Stimulated activated CD8-positive, alpha-beta memory T cell treated with anti-CD3 and anti-CD28 coated beads, Interleukin-15, amount 100 ng/mL, for 24 hours (primary cell): ENCODE data around the gene HDLBP.

Source experiments
- DNase-seq: peaks from one replicate; pipeline ENCODE4 v3.0.0-alpha.2; 2020; ENCODE audit warnings: low read depth

Gene HDLBP, protein sequence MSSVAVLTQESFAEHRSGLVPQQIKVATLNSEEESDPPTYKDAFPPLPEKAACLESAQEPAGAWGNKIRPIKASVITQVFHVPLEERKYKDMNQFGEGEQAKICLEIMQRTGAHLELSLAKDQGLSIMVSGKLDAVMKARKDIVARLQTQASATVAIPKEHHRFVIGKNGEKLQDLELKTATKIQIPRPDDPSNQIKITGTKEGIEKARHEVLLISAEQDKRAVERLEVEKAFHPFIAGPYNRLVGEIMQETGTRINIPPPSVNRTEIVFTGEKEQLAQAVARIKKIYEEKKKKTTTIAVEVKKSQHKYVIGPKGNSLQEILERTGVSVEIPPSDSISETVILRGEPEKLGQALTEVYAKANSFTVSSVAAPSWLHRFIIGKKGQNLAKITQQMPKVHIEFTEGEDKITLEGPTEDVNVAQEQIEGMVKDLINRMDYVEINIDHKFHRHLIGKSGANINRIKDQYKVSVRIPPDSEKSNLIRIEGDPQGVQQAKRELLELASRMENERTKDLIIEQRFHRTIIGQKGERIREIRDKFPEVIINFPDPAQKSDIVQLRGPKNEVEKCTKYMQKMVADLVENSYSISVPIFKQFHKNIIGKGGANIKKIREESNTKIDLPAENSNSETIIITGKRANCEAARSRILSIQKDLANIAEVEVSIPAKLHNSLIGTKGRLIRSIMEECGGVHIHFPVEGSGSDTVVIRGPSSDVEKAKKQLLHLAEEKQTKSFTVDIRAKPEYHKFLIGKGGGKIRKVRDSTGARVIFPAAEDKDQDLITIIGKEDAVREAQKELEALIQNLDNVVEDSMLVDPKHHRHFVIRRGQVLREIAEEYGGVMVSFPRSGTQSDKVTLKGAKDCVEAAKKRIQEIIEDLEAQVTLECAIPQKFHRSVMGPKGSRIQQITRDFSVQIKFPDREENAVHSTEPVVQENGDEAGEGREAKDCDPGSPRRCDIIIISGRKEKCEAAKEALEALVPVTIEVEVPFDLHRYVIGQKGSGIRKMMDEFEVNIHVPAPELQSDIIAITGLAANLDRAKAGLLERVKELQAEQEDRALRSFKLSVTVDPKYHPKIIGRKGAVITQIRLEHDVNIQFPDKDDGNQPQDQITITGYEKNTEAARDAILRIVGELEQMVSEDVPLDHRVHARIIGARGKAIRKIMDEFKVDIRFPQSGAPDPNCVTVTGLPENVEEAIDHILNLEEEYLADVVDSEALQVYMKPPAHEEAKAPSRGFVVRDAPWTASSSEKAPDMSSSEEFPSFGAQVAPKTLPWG (N-terminal part only)

DNA sequence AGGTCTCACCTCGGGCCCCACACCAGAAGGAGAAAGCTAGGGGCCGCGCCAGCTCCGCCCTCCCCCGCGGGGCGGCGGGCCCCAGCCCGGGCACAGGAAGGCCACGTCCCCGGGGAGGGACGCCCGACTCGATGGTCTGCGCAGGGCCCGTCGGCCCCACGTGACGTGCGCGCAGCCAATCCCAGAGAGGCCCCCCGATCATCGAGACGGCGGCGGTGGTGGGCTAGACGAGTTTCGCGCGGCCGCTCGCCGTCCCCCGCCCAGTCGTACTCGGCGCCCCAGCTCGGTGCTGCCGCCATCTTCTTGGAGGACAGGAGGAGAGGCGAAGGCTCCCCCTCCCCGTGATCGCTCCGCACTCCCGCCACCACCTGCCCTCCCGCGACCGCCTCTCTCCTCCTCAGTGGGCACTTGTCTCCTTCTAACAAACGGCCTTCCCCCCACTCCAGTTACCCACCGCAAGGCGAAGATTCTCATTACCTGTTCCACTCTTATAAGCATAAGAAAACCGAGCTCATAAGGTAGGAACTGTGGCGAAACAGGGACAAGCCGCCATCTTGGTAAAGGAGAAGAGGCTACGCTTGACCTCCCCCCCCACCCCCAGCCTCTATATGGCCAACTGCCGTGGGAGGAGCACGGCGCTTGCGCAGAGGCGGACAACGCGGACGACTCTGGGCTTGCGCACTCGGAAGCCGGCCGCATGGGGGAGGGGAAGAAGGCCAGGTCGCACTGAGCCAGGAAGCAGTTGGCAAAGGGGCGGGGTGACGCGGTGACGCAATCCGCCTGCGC lies at the start of gene HDLBP:
Gene HDLBP (minus strand): TSS at position 580 of the 786 bp plus-strand sequence. CDS start 48,803 bp downstream, outside the sequence.
- DNase-seq = peak; percentile 100

DNA sequence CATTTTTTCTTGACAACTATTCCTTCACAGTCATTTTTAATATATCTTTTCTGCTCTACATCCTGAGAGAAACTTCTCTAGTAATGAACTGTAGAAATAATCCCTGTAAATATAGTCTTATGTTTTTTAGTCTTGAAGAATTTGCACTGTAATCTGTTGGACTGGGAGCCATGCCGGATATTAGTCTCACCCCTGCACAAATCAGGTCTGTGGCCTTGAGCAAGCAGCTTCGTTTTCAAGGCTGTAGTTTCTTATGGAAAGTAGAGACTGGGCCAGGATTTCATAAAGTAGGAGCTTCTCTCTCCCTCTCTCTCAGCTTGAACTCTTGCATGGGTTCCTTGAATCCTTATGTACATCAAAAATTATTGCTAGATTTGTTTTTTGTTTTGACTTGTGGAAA lies 49.3 kb upstream of the HDLBP start:
- no peak for DNase-seq

DNA sequence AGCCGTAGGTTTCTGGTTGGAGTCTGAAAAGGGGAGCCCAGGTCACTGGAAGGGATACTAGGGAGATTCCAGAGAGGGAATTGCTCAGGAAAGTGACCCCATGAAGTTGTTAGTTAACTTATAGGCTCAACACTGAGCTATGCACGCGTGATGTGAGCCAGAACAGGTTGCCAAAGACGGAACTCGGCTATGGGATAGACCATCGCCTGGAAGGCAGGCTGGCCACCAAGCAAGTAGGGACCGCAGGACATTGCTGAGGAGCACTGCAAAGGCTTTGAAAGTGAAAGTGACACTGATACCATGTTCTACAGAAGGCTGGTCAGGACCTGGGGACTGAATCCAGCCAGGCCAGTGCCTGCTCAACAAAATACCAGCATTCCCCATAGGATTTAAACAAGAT lies 48.0 kb upstream of the HDLBP start:
- no peak for DNase-seq

DNA sequence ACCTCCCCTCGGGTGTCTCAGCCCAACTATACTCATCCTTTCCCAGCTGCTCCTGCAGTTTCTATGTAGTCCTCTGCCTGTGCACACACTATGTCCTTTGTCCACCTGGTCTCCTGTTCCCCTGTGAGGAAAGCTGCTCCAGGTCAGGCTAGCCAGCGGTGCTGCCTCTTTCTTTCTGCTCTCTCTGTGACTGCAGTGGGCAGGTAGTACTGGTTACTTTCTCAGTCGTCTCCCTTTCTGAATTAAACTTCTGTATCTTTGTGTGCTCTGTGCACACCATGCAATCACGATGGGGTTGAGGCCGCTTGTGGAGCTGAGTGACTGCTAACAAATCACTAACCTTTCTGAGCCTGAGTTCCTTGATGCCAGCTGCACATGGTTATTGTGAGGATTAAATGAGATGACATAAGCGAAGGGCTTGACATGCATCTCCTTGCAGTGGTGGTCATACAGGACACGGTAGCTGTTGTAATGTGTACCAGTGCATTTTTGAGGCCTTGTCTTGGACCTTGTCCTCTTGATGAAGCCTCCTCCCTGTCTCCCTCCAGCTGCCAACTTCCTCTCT lies 44.1 kb upstream of the HDLBP start:
- no peak for DNase-seq

DNA sequence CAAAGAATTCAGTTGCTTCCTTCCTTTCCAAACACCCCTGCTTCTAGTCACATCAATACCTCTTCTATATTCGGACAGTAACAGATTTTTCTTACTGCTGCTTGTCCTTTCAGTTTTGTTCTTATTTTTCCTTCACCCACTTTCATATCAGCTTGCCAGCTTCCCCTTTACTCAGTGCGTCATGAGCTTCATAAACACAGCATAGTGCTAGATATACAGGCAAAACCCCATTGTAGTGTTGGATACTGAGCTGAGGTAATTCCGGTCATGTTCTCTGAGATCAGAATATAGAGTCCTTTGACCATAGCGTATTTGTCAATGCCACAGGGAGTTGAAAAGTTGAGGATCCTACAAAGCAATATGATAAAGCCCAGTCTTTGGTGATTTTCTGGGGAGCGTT lies 43.0 kb upstream of the HDLBP start:
- no peak for DNase-seq

DNA sequence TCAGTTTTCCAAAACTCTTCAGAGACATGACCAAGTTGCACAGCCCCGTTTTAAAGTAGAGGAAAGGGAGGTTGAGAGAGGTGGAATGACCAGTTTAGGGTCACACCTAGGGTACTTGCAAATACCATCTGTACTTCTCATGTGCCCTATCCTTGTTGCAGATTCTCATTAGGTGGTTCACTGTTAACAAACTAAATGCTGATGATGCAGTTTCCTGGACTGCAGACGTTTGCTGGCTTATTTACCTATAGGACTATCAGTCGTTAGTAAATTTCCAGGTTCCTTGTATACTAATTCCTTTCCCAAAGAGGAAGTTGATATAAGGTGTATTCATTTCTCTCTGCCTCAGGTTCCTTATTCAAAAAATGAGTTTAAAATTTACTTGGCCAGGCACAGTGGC lies 42.1 kb upstream of the HDLBP start:
- DNase-seq = no peak

DNA sequence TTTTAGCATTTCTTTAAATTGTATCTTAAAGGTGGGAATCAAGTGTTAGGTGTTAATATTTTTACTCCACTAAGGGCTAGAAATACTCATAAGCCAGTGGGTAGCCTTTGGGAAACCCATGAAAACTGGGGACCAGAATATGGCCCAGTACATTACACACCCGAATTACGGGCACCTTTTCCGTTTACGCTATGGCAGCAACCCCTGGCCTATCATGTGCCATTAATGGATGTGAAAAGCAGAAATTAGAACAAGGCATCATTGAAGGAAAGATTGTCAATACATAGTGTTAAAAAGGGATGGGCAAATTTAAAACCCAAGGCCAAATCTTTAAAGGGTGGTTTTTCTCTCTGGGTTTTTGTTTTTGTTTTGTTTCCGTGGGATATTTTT lies 41.4 kb upstream of the HDLBP start:
- DNase-seq = no peak

DNA sequence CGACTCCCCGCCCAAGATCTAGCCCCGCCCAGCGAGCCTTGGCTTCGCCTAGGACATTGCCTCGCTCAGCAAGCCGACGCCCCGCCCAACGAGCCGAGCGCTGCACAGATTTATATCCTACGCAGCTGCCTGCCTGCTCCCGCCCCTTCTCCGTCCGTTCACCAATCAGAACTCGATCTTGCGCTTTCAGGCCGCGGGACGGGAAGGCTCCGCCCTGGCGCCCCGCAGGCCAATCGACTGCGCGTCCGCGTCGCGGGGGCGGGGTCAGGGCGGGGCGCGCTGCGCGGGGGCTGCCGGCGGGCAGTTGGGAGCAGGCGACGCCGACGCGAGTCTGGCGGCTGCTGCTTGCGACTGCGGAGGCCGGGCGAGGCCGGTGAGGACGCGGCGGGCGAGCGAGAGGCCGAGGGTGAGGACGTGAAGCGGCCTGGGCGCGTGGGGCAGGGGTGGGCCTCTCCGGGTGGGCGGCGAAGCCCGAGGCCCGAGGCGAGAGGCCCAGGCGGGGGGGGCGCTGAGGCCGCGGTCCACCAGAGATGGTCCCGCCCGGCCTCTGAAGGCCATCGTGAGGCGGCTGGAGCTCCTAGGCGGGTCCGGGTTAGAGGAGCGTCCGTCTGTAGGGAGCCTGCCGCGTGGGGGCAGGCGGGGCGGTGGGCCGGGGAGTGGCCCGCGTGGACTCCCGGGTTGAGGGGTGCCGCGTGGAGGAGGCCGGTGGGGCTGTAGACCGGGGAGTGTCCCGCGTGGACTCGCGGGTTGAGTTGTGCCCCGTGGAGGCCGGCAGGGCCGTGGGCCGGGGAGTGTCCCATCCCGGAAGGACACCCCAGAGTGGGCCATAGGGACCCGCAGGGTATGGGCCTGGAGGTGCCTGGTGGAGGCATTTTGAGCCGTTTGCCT lies 40.8 kb upstream of the HDLBP start, which contains the start of gene FARP2:
Gene FARP2 (plus strand): TSS at position 303 of the 888 bp plus-strand sequence. CDS start 16,823 bp downstream, outside the sequence.
- DNase-seq = peak; percentile 88

DNA sequence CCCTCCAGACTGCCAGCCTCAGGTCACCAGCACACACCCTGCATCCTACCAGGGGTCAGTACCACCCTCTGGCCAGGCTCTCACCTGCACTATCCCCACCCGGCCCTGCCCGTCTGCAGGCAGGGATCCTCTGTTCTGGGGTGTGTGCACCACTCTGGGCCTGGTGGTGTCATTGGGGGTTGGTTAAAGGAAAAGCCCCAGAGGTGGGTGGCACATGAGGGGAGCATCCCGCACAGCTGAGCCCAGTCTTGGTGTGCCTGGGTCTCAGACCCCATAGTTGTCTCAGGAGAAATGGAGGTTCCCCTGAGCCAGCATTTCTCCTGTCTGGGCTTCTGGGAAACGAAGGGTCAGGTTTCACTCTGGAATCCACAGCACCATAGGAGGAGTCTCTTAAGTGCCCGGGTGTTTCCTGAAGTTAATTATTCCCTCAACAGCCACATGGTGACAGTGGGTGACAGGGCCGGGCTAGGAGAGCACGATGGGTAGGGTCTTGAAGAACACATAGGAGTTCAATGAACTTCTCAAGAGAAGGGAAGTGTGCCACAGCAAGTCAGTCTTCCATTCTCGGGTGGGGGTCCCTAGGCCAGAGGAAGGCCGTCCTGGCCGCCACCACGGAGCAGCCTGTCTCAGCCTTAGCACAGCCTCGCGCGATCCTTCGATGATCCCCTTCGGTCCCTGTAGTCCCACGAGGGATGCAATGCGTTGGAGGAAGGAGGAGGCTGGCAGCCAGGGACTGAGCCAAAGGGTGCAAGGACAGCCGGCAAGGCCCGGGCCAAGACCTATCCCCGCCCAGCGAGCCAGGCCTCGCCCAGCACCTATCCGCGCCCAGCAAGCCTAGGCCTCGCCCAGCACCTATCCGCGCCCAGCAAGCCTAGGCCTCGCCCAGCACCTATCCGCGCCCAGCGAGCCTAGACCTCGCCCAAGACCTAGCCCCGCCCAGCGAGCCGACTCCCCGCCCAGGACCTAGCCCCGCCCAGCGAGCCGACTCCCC lies 39.5 kb upstream of the HDLBP start:
- peak; percentile 38 for DNase-seq

DNA sequence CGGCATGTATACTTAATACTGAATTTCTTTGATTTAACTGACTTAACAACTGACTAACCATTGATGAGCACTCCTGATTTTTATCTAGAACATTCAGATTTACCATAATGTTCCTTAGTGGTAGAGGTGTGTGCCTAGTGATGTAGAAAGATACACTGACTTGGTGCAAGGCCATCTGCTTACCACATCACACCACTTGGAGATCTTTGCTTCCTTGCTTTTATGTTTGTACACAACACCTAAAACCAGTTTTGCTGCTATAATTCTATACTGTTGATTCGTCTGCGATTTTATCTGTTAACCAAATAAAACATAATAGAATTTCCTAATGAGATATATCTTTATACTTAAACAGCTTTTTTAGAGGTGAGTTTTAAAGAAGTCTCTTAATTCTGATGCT lies 36.8 kb upstream of the HDLBP start:
- no peak for DNase-seq

DNA sequence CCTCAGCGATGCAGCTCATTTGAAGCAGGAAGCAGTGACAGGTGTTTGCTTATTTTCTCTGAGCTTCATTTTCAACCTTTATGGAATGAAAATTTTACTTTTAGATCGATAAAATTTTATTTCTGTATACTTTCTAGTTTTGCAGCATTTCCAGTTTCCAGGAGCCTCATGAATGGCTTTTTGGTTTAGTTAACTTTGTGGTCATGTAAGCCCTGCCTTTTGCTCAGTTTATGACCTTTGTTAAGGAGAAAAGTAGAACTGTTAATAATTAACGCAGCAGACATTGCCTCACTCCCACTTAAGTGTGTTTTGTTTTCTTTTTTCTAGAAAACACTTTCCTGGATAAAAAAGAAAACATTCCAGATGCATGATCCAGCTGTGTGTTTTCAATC lies 36.2 kb upstream of the HDLBP start:
- no peak for DNase-seq

DNA sequence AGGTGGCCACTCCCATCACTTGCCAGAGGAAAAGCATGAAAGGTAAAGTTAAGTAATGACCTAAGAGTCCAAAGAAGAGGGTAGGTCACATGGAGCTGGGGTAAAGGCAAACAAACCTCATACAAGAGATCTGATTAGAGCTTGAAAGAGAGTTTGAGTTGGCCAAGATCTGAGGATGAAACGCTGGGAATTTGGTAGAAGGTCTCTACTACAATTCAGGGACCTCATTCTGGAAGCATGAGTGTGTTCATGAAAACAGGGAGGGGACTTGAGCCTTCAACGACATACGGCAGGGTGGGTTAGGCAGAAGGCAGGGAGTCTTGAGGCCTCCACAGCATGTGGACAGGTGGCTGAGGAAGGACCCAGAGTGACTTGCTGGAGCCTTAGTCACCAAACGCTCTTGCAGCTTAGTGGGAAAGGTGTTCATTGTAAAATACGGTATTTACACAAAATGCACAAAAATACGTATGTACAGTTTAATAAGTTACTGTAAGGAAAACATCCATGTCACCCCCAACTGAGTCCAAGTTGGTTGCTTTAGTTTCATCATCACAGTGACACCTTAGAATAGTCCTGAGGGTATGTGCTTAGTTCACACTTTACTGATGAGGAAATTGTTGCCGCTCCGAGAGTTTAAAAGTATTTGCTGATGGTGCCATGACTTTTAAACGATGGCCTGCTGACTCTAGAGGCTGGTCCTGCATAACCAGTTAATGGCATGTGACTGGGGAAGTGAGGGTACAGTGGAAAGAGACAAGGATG lies 35.6 kb upstream of the HDLBP start:
- DNase-seq = no peak

DNA sequence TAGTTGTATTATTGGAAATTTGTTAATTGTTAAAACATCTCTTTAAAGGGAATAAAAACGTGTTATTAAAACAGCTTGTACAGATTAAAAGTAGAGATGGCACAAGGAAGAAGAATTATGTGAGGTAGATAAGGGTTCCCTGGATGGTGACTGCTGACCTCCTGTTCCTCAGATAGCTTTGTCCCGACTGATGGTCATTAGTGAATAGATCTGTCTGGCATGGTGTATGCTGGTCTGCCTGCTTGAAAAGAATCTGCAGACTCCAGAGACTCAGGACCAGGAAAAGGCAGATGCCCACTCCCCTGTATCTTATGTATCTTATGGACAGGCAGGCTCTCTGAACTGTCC lies 35.0 kb upstream of the HDLBP start:
- no peak for DNase-seq

DNA sequence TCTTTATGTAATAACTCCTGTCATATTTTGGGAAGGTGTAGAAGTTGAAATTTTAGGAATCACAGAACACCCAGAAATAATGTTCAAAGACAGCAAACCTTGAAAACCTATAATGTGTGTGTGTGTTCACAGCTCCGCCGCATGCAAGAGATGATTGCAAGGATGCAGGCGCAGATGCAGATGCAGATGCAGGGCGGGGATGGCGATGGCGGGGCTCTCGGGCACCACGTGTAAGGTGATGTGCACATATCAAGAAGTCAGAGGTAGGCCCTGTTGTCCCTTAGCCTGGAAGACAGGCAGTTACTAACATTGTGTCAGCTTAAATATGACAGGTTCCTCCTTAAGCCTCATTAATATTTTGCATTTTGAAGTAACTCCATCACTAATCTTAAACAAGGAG lies 34.5 kb upstream of the HDLBP start:
- no peak for DNase-seq

DNA sequence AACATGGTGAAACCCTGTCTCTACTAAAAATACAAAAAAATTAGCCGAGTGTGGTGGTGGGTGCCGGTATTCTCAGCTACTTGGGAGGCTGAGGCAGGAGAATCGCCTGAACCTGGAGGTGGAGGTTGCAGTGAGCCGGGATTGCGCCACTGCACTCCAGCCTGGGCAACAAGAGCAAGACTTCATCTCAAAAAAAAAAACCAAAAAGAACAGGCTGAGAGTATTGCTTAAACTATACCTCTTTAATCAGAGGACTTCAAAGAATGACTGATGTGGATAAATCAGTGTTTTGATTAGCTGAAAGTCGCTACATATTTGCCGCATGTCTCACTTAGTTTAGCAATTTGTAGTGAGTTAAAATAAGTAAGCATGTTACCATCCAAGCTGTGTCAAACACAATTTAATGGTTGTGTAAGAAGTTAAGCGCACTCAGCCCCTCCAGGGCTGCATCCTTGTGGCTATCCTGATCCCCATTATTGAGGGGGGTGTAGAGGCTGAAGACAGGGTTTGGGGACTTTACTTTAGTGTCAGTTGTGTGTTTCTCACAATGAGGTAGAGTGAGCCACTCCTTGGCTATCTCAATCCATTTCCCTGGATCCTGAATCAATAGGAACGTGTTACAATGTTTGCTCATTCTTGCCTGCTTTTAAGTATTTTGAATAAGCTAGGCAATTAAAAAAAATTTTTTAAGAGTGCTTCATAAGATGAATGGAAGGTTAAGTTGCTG lies 29.6 kb upstream of the HDLBP start:
- DNase-seq = no peak

DNA sequence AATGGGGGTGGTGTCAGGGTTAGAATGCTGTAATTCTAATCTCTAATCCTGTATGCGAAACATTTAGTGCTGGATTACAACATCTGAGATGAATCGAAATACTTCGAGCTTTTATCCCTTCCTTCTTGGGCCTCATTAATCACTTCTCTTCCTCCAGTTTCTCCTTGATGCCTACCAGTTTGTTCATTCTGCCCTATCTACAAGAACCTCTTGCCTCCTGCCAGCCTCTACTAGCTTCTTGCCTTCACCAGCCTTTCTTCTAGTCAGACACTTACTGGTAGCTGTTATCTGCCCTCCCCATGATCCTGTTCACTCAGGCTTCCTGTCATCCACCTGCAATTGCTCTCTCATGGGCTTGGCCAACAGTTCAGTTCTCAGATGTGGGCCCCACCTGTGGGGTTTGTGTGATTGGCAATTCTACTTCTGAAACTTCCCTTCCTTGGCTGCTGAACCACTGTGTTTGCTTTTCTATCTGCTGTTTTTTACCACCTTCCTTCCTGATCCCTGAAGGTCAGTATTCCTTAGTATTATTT lies 25.2 kb upstream of the HDLBP start:
- DNase-seq = no peak
